ENCODE data around the gene H6PD.

H6PD gene, protein sequence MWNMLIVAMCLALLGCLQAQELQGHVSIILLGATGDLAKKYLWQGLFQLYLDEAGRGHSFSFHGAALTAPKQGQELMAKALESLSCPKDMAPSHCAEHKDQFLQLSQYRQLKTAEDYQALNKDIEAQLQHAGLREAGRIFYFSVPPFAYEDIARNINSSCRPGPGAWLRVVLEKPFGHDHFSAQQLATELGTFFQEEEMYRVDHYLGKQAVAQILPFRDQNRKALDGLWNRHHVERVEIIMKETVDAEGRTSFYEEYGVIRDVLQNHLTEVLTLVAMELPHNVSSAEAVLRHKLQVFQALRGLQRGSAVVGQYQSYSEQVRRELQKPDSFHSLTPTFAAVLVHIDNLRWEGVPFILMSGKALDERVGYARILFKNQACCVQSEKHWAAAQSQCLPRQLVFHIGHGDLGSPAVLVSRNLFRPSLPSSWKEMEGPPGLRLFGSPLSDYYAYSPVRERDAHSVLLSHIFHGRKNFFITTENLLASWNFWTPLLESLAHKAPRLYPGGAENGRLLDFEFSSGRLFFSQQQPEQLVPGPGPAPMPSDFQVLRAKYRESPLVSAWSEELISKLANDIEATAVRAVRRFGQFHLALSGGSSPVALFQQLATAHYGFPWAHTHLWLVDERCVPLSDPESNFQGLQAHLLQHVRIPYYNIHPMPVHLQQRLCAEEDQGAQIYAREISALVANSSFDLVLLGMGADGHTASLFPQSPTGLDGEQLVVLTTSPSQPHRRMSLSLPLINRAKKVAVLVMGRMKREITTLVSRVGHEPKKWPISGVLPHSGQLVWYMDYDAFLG

DNA sequence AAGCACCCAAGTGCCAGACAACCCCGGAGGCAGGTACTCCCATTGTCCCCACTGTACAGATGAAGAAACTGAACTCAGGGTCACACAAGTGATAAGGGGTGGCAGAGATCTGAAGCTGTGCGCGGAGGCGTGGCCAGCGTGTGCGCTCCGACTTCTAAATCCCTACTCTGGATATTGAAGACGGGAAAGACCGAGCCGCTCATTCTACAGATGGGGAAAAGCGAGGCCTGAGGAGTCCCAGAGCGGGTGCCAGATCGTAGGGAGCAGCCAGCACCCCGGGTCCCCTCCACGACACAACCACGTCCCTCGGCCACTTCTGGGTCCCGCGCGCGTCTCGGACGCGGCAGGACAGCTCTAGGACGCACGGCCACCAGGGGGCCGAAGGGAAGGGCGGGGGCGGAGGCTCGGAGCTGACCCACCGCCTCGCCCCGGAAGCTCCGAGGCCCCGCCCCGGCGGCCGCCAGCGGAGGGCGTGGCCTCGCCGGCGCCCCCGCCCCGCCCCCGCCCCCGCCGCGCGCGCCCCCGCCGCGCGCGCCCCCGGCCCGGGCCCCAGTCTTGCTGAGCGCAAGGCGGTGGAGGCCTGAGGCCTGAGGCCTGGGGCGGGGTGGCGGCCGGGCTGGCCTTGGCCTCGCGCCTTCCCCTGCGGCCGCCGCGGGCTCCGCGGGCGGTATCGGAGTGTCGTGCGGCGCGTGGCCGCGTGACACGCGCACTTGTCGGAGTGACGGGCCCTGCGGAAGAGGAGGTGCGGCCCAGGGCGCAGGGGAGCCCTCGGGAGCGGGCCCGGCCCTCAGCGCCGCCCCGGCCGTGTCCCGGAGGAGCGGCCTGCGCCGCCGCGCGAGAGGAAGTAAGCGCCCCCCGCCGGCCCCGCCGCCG is at the start of gene H6PD:
Gene H6PD, plus strand, starts transcription at position 552 of the 873 bp plus-strand sequence. CDS start 10,161 bp downstream, outside the sequence.
- Histone ChIP-seq H3K4me3 (IDR thresholded peaks at IDR 0.05; ENCODE audit: insufficient read depth, low read depth, low read length) (peak within 1 kb of the TSS; percentile 45), H3K4me2 (peak within 1 kb of the TSS; percentile 79), H4K20me1 (ENCODE audit: insufficient read depth) (no peaks in the 10 kb centered on the region), H3K79me2 (ENCODE audit: insufficient read depth, low read depth) (no peaks in the 10 kb centered on the region), H3K4me1 (ENCODE audit: low read depth, poor library complexity, severe bottlenecking) (peaks cover 76% of the 10 kb centered on the region), H3K36me3 (ENCODE audit: insufficient read depth) (no peaks in the 10 kb centered on the region), H3K27me3 (ENCODE audit: insufficient read depth, low read depth) (no peaks in the 10 kb centered on the region), H3K27ac (peak within 1 kb of the TSS; percentile 76), H3K9ac (peak within 1 kb of the TSS; percentile 88), H2AFZ (ENCODE audit: low read depth) (peak within 1 kb of the TSS; percentile 89)
- TF ChIP-seq, protein P1, sequence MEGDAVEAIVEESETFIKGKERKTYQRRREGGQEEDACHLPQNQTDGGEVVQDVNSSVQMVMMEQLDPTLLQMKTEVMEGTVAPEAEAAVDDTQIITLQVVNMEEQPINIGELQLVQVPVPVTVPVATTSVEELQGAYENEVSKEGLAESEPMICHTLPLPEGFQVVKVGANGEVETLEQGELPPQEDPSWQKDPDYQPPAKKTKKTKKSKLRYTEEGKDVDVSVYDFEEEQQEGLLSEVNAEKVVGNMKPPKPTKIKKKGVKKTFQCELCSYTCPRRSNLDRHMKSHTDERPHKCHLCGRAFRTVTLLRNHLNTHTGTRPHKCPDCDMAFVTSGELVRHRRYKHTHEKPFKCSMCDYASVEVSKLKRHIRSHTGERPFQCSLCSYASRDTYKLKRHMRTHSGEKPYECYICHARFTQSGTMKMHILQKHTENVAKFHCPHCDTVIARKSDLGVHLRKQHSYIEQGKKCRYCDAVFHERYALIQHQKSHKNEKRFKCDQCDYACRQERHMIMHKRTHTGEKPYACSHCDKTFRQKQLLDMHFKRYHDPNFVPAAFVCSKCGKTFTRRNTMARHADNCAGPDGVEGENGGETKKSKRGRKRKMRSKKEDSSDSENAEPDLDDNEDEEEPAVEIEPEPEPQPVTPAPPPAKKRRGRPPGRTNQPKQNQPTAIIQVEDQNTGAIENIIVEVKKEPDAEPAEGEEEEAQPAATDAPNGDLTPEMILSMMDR (conservative IDR thresholded peaks at IDR 0.05; ENCODE audit: low read depth, low read length): peak; percentile 58

DNA sequence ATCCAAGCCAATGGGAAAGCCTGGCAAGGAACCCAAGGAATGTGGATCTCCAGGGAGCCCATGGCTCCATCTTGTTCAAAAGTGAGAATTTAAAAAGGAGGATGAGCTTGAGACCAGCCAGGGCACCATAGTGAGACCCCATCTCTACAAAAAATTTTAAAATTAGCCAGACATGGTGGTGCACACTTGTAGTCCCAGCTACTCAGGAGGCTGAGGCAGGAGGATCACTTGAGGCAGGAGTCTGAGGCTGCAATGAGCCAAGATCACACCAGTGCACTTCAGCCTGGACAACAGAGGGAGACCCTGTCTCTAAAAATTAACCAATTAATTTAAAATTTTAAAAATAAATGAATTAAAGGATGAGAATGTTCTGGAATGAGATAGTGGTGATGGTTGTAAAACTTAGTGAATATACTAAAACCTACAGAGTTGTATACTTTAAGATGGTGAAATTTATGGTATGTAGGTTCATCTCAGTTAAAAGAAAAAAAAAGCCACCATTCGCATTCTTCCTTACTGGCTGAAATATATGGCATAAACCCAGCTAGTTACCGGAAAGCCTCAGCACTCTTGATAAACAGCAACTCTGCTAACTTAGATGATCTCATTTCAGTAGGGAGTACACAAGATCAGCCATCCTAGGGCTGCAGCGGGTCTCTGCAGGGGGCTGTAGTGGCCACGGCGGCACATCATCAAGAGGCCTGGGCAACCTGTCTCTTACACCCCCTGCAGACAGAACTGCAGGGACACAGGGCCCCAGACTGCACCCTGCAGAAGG is 48.3 kb upstream of the H6PD start:
- TF ChIP-seq, protein P1 (conservative IDR thresholded peaks at IDR 0.05; ENCODE audit: low read depth, low read length): no peak
- Histone ChIP-seq H3K27ac (no peak overlapping the region), H4K20me1 (ENCODE audit: insufficient read depth) (no peaks in the 10 kb centered on the region), H3K79me2 (ENCODE audit: insufficient read depth, low read depth) (no peaks in the 10 kb centered on the region), H3K4me2 (no peak overlapping the region), H3K4me1 (ENCODE audit: low read depth, poor library complexity, severe bottlenecking) (peaks cover 16% of the 10 kb centered on the region), H3K27me3 (ENCODE audit: insufficient read depth, low read depth) (peaks cover 4% of the 10 kb centered on the region; the same call in 1 of the 2 replicates), H3K4me3 (IDR thresholded peaks at IDR 0.05; ENCODE audit: insufficient read depth, low read depth, low read length) (no peak overlapping the region), H2AFZ (ENCODE audit: low read depth) (no peak overlapping the region), H3K9ac (no peak overlapping the region), H3K36me3 (ENCODE audit: insufficient read depth) (no peaks in the 10 kb centered on the region)

DNA sequence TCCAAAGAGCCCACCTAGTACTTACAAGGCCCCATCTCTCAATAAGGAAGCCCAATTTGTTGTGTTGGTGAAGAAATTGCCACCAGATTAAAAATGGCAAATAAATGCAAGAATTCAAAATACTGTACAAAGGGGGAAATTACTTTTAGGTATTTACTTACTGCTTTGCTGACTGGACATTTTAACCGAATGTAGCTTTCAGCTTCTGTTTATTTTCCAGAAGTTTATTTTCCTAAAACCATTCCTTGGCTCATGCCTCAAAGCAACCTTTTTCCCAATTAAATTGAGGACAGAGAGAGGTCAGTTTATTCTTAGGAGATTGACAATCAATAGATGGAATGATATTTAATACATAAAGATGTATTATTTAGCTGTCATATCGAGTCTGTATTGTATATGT is 47.6 kb upstream of the H6PD start:
- Histone ChIP-seq H3K36me3 (ENCODE audit: insufficient read depth) (no peaks in the 10 kb centered on the region), H4K20me1 (ENCODE audit: insufficient read depth) (no peaks in the 10 kb centered on the region), H3K9ac (no peak overlapping the region), H2AFZ (ENCODE audit: low read depth) (no peak overlapping the region), H3K4me2 (no peak overlapping the region), H3K27me3 (ENCODE audit: insufficient read depth, low read depth) (peaks cover 2% of the 10 kb centered on the region; the same call in 1 of the 2 replicates), H3K27ac (no peak overlapping the region), H3K79me2 (ENCODE audit: insufficient read depth, low read depth) (no peaks in the 10 kb centered on the region), H3K4me1 (ENCODE audit: low read depth, poor library complexity, severe bottlenecking) (peaks cover 10% of the 10 kb centered on the region), H3K4me3 (IDR thresholded peaks at IDR 0.05; ENCODE audit: insufficient read depth, low read depth, low read length) (no peak overlapping the region)
- TF ChIP-seq, protein P1 (conservative IDR thresholded peaks at IDR 0.05; ENCODE audit: low read depth, low read length): no peak
